Skeletal muscle tissue (tissue), 4 donors: ENCODE measurements around the gene SHOC2. TPM values are rescaled to one million over a fixed set of nuclear protein-coding genes. Genes with fewer than 3 reads are reported as not detected.

Source experiments
- H3K27ac ChIP-seq: one replicate; pipeline ENCODE4 v1.7.0; 2013; ENCODE audit warnings: mild to moderate bottlenecking, low read depth, low read length, inconsistent platforms
- H3K27me3 ChIP-seq, 3 donors: one replicate each; pipeline ENCODE4 v1.7.0; 2013; ENCODE audit warnings: low read length in 3 of 3; ENCODE audit not compliant: control insufficient read depth in 3 of 3, insufficient read depth in 3 of 3
- H3K36me3 ChIP-seq, 3 donors: one replicate each; pipeline ENCODE4 v1.7.0; 2013; ENCODE audit warnings: low read length in 3 of 3; ENCODE audit not compliant: control insufficient read depth in 3 of 3, insufficient read depth in 3 of 3
- H3K4me1 ChIP-seq, 3 donors: one replicate each; pipeline ENCODE4 v1.7.0; 2013; ENCODE audit warnings: low read length in 3 of 3, mild to moderate bottlenecking in 3 of 3; ENCODE audit not compliant: control insufficient read depth in 3 of 3, insufficient read depth in 3 of 3
- H3K4me3 ChIP-seq, 3 donors: one replicate each; pipeline ENCODE4 v1.7.0; 2013; ENCODE audit warnings: low read length in 3 of 3
- H3K9ac ChIP-seq, 3 donors: one replicate each; pipeline ENCODE4 v1.7.0; 2013; ENCODE audit warnings: low read length in 3 of 3, mild to moderate bottlenecking in 3 of 3, moderate library complexity in 2 of 3, low read depth in 1 of 3
- H3K9me3 ChIP-seq, 3 donors: one replicate each; pipeline ENCODE4 v1.7.0; 2013; ENCODE audit warnings: low read length in 3 of 3; ENCODE audit not compliant: control insufficient read depth in 3 of 3
- total RNA-seq: library from RNA; depleted of rRNA; stranded (reverse); fragments of >200 nt; gene quantifications from one replicate; pipeline ENCODE4 v1.2.3, GENCODE V29; 2014
- donor health status: Osteomylitis.

Gene SHOC2
- total RNA-seq, 1 donor from 2014 or later, result 47.5 TPM

GRCh38 chr10:110918269-110918642 is 1.1 kb upstream of the SHOC2 start:
- Histone ChIP-seq H3K9me3 (no peaks in the 10 kb centered on the region), H3K36me3 (no peaks in the 10 kb centered on the region), H3K4me1 (peaks cover 10 to 17% (median 16%) of the 10 kb centered on the region in 3 donors), H3K9ac (peak overlapping the region; percentile 91 to 96 (median 94)), H3K4me3 (peak overlapping the region; percentile 92 to 100 (median 96)), H3K27me3 (no peaks in the 10 kb centered on the region), H3K27ac (peak overlapping the region; percentile 99)

DNA sequence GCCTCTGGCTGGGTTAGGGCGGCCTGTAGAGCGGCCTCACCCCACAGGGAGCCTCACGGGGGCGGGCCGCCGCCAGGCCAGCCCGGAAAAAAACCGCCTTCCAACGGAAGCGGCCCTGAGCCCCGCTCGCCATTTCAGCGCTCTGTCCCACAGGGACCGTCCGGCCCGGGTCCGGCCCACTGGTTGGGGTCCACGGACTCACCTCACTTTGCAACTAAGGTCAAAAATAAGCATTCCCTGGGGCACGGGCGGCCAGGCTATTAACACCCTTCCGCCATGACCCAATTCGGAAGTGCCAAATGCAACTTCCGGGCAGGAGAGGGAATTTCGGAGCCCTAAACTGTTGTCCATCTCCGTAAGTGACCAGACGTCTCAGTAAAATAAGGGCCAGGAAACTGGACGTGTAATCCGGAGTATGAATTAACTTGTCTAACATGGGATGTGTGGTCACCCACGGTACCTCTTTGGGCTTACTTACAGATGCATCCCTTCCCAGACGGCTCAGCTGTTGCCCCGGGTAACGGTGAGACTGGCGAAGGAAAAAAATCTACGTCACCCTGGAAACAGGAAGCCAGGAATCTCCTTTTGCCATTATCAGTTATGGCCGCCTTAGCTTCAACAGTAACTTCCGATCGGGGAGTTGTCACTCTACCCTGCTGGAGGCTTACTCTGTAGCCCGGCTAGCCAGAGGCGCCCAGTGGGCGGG is 608 bp upstream of the SHOC2 start, which contains the start of gene BBIP1:
Gene BBIP1, minus strand, starts transcription at position 538 of the 706 bp plus-strand sequence. CDS start 1,023 bp downstream, outside the sequence.
- H3K9me3 ChIP-seq, result no peaks in the 10 kb centered on the region

GRCh38 chr10:110919971-110920881 is 822 bp downstream of the SHOC2 start:
- H3K27ac ChIP-seq, result peak overlapping the region; percentile 99
- no peaks in the 10 kb centered on the region for H3K9me3 ChIP-seq
- H3K27me3 ChIP-seq, result no peaks in the 10 kb centered on the region
- H3K9ac ChIP-seq, result peak overlapping the region; percentile 81 to 91 (median 83)
- no peaks in the 10 kb centered on the region for H3K36me3 ChIP-seq
- peaks cover 10 to 19% (median 17%) of the 10 kb centered on the region in 3 donors for H3K4me1 ChIP-seq
- H3K4me3 ChIP-seq, result peak overlapping the region; percentile 73 to 84 (median 83)

More for the DNA sequence above, 608 bp upstream of the SHOC2 start, which contains the start of gene BBIP1:
- H3K27ac ChIP-seq, result peak within 1 kb of the TSS; percentile 99
- peaks cover 10 to 17% (median 16%) of the 10 kb centered on the region in 3 donors for H3K4me1 ChIP-seq
- H3K9ac ChIP-seq, result peak within 1 kb of the TSS; percentile 91 to 96 (median 94)
- H3K27me3 ChIP-seq, result no peaks in the 10 kb centered on the region
- no peaks in the 10 kb centered on the region for H3K36me3 ChIP-seq
- H3K4me3 ChIP-seq, result peak within 1 kb of the TSS; percentile 92 to 100 (median 96)

GRCh38 chr10:110923856-110924493 is 4.6 kb downstream of the SHOC2 start:
- no peaks in the 10 kb centered on the region for H3K9me3 ChIP-seq
- H3K4me1 ChIP-seq, result peaks cover 7 to 9% (median 8%) of the 10 kb centered on the region in 3 donors
- no peaks in the 10 kb centered on the region for H3K27me3 ChIP-seq
- H3K36me3 ChIP-seq, result no peaks in the 10 kb centered on the region
- no peak overlapping the region for H3K27ac ChIP-seq
- H3K4me3 ChIP-seq, result no peak overlapping the region
- peak overlapping the region in 1 of 3 donors; percentile 40 for H3K9ac ChIP-seq

GRCh38 chr10:110927461-110927860 is 8.1 kb downstream of the SHOC2 start:
- Histone ChIP-seq H3K9ac (no peak overlapping the region), H3K4me3 (no peak overlapping the region), H3K4me1 (peaks cover 0 to 6% (median 3%) of the 10 kb centered on the region in 3 donors), H3K9me3 (no peaks in the 10 kb centered on the region), H3K27me3 (no peaks in the 10 kb centered on the region), H3K27ac (no peak overlapping the region), H3K36me3 (no peaks in the 10 kb centered on the region)

- peaks cover 0 to 3% (median 3%) of the 10 kb centered on the region in 3 donors for H3K4me1 ChIP-seq
Observed at GRCh38 chr10:110931769-110932381, 12.5 kb downstream of the SHOC2 start.

GRCh38 chr10:110932505-110933180 is 13.2 kb downstream of the SHOC2 start:
- H3K9ac ChIP-seq, result no peak overlapping the region
- H3K27ac ChIP-seq, result no peak overlapping the region
- no peaks in the 10 kb centered on the region for H3K27me3 ChIP-seq
- H3K4me3 ChIP-seq, result no peak overlapping the region
- no peaks in the 10 kb centered on the region for H3K9me3 ChIP-seq
- no peaks in the 10 kb centered on the region for H3K36me3 ChIP-seq
- peaks cover 0 to 3% (median 3%) of the 10 kb centered on the region in 3 donors for H3K4me1 ChIP-seq

More at GRCh38 chr10:110931769-110932381, 12.5 kb downstream of the SHOC2 start:
- Histone ChIP-seq H3K4me3 (no peak overlapping the region), H3K36me3 (no peaks in the 10 kb centered on the region), H3K27me3 (no peaks in the 10 kb centered on the region), H3K9me3 (no peaks in the 10 kb centered on the region), H3K27ac (no peak overlapping the region), H3K9ac (no peak overlapping the region)

DNA sequence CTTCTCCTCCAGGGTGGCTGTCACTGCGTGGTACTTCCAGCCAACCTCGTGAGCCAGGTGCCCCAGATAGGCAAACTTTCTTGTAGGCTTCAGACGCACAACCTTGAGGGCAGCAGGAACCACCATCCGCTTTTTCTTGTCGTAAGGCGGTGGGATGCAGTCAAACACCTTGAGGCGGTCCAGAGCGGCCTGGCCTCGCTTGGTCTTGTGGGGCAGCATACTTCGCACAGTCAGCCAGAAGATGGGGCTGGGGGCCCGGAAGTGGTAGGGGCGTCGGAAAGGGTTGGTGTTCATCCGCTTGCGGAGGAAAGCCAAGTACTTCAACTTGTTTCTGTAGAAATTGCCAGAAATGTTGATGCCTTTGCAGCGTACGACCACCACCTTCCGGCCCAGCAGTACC is 17.4 kb downstream of the SHOC2 start:
- H3K27me3 ChIP-seq, result no peaks in the 10 kb centered on the region
- H3K9me3 ChIP-seq, result no peaks in the 10 kb centered on the region
- no peaks in the 10 kb centered on the region for H3K4me1 ChIP-seq

DNA sequence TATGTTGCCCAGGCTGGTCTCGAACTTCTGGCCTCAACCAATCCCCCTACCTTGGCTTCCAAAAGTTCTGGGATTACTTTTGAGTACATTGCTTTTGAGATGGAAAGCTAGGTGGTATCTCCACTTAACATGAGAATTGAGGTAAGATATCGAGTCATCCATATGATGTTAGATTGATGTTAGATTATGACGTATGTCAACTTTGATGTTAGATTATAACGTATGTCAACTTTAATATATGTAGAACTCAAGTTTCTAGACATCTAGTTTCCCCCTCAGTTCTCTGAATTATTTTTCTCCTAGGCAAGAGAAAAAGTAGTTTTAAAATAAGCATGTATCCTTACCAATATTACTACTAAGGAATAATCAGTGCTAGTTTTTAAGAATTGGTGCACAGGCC is 20.0 kb downstream of the SHOC2 start:
- Histone ChIP-seq H3K27me3 (no peaks in the 10 kb centered on the region), H3K36me3 (no peaks in the 10 kb centered on the region), H3K4me1 (no peaks in the 10 kb centered on the region), H3K4me3 (no peak overlapping the region), H3K9ac (no peak overlapping the region), H3K27ac (no peak overlapping the region), H3K9me3 (no peaks in the 10 kb centered on the region)

More for the DNA sequence above, 17.4 kb downstream of the SHOC2 start:
- no peak overlapping the region for H3K4me3 ChIP-seq
- no peak overlapping the region for H3K9ac ChIP-seq
- no peaks in the 10 kb centered on the region for H3K36me3 ChIP-seq
- no peak overlapping the region for H3K27ac ChIP-seq
